ENCODE results near the gene PECR. TPM values are rescaled to one million over a fixed set of nuclear protein-coding genes. Genes with fewer than 3 reads are reported as not detected.

Gene PECR
- total RNA-seq, 1 experiment from 2014 or later: 13.9 TPM

GRCh38 chr2:216084547-216084946 is 2.9 kb upstream of the PECR start:
- CTCF ChIA-PET: interaction anchor here (1.1 to 2.3 kb wide), 4 partner anchors 23 to 199 kb away, joined by 4 to 11 read pairs (median 8); no protein-coding TSS in a partner anchor
- Mint-ChIP-seq H3K9me3 (no peaks in the 10 kb centered on the region), H3K4me1 (peaks cover 41% of the 10 kb centered on the region), H3K36me3 (no peaks in the 10 kb centered on the region), H3K4me3 (no peak overlapping the region), H3K27ac (peak overlapping the region; percentile 88), H3K27me3 (ENCODE audit: low read depth) (no peaks in the 10 kb centered on the region)
- POLR2A ChIA-PET: interaction anchor here (0.6 to 4.5 kb wide), 4 partner anchors 20 to 36 kb away, joined by 3 to 46 read pairs (median 4); partner anchors contain the start of gene XRCC5
- DNase-seq (ENCODE audit: low spot score) (no peak), ATAC-seq (no peak)
- TF ChIP-seq ZNF532 (CRISPR knock-in tag; IDR thresholded peaks at IDR 0.05; ENCODE audit: borderline replicate concordance) (no peak), NR1H2 (CRISPR knock-in tag; IDR thresholded peaks at IDR 0.05) (no peak), PRDM15 (CRISPR knock-in tag; IDR thresholded peaks at IDR 0.05) (no peak), USF1 (CRISPR knock-in tag; IDR thresholded peaks at IDR 0.05) (no peak), NFYB (CRISPR knock-in tag; conservative IDR thresholded peaks at IDR 0.05; ENCODE audit: low read depth) (no peak), PRRX2 (CRISPR knock-in tag; IDR thresholded peaks at IDR 0.05) (no peak), TCF7 (CRISPR knock-in tag; IDR thresholded peaks at IDR 0.05; ENCODE audit: low read depth) (no peak), CBFB (CRISPR knock-in tag; IDR thresholded peaks at IDR 0.05; ENCODE audit: low read depth) (no peak), EMX1 (CRISPR knock-in tag; IDR thresholded peaks at IDR 0.05) (no peak), ATF1 (CRISPR knock-in tag; IDR thresholded peaks at IDR 0.05) (no peak), USF2 (CRISPR knock-in tag; IDR thresholded peaks at IDR 0.05) (no peak), TEAD1 (CRISPR knock-in tag; IDR thresholded peaks at IDR 0.05) (no peak), AFF4 (CRISPR knock-in tag; IDR thresholded peaks at IDR 0.05; ENCODE audit: borderline replicate concordance) (no peak), KAT7 (CRISPR knock-in tag; IDR thresholded peaks at IDR 0.05; ENCODE audit: borderline replicate concordance) (no peak)
